Brain pericyte (primary cell): Measurements from ENCODE around the gene ZNF211.

ENCODE experiments used
- DNase-seq: peaks from one replicate; pipeline ENCODE4 v3.0.0-alpha.2; 2012; ENCODE audit warnings: low read depth, low spot score

ZNF211 gene

DNA sequence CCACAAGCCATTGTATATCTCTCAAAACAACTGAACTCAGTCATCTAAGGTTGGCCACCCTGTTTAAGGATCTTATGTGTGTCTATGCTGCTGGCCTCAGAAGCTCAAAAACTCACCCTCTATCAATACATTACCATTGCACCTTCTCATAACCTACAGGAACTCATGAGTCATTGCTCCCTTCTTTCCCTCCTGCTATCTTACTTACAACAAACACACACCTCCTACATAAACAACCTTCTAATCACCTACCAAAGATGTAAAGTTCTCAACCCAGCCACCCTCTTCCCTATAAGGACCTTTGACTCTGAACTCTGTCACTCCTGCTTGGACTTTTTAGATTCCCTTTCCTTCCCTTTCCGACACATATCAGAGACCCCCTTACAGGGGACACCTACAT, 22.5 kb downstream of the ZNF211 start:
- DNase-seq, result no peak

DNA sequence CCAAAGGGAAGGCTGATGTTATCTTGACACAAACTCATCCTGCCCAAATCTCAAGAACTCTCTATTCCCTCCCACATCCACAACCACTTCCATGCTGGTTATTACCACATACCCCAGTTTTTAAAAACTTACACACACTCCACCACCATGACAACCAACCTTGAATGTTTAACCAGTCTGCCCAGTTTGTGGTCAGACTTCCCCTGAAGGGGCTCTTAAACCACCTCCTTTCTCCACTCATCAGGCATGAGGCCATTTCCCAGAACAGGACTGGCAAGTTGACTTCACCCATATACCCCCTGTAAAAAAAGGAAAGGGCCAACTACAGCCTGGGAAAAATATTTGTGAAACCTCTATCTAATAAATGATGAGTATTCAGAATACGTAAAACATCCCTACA, 23.4 kb downstream of the ZNF211 start:
- DNase-seq, result no peak

DNA sequence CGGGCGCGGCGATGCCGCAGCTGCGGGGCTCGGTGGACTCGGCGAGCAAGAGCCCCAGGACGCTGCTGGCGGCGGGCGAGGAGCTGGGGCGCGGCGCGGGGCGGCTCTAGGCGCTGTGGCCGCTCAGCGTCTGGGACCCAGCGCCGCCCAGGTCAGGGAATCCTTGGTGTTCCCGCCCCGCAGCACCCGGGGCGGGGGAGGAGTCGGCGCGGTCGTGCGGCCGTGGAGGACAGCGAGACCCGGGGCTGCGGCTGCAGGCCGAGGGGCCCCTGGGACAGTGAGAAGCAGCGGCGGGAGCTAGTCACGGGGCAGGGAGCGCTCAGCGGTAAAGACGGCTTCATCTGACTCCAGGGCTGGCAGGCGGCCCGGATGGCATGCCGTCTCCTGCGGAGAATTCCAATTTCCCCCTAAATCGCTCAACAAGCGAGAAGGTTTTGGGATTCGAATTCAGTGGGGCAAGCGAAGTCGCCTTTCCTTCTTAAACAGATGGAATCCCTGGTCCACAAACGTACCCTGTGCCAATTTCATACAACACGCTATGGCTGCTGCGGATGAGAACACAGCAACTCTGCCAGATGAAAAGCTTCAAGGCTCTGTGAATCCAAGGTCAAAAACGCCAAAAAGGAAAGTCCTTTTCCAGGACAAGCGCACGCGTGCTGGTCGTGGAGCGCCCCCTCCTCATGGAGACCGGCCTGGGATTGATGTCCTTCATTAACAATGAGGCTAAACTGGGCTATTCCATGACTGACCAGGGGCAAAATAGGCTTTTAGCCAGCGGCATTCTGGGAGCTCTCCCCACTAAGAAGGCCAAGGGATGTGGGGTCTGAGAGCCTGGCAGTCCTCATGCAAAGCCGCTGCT, 31.5 kb downstream of the ZNF211 start:
- peak; percentile 13 for DNase-seq

DNA sequence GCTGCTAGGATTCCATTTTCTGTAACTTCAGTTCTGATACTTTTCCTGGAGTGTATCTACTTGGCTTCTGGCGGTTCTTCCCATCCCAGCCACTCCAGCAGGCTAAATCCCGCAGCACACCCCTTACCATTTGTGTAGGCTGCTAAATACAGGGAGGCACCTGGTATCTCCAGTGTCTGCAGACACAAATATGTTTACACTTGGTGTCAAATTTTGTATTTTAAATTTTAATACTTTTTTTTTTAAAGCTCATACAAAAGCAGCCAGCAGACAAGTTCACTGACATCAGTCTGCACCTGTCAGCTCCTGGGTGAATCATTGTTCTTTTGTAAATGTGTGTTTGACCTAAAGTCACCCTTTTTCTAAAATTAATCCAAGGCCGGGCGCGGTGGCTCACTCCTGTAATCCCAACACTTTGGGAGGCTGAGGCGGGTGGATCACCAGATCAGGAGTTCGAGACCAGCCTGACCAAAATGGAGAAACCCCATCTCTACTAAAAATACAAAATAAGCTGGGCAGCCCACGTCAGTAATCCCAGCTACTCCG, 32.4 kb downstream of the ZNF211 start:
- no peak for DNase-seq

DNA sequence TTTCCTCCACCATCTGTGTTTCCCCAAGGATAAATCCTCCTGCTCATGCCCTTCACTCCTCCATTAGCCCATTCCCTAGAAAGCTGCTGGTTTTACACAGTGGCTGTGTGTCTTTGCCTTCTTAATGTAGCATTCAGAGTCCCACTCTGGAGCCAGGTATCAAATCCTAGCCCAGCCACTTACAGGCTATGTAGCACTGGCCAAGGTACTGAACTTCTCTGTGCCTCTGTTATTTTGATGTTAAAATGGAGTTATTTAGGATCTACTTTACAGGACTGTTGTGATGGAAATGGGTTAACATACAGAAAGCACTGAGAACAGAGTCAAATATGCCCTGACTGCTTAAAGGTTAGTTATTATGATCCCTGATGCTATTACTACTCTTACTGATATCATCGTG, 34.3 kb downstream of the ZNF211 start:
- no peak for DNase-seq

DNA sequence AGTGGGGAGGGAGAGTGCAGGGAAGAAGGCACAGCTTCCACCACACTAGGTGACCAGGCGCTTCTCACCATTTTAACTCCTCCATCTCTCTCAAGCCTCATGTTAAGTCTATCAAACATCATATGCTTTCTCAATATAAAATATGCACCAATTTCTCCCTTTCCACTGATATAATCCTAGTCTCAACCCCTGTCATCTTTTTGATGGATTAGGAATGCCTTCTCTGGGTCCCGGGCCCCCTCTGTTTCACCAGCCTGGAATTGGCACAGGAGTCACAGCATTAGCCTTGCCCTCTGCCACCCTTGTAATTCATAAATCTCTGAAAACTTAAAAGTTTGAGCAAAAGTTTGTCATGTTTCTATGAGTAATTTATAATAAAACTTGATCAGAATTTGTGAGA, 35.7 kb downstream of the ZNF211 start, which contains the start of gene ZSCAN4:
ZSCAN4 (plus strand) TSS at position 301 of the 400 bp plus-strand sequence. CDS start 7,211 bp downstream, outside the sequence.
- no peak for DNase-seq

DNA sequence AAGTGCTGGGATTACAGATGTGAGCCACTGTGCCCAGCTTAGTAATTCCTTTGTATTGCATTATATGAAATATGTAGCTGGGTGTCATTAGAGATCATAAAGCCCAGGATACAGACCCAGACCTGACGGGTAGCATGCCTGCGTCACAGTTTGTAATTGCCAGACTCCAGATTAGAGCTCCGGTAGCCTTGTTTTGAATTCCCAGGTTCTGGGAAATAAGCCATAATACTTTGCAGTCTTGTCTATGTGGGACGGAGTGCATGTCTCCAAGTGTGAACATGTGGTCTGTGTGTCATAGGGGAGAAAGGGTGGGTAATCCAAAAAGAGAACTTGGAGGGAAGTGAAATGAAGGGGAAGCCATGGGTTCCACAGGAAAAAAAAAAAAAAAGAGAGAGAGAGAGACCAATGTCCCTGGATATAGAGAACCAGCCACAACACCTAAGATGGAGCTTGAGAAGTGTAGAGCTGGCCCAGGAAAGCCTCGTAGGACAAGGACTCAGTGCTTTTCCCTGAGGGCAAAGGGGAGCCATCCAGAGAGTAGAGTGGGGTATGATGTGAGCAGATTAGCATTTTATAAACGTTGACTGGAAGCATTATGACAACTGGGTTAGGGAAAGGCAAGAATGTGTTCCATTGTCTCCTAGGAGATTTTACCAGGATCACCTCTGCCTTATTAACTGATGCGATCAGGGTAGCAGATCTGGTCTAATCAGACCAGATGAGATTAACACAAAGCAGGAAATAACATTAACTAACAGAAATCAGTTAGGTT, 38.3 kb downstream of the ZNF211 start:
- DNase-seq, result no peak

DNA sequence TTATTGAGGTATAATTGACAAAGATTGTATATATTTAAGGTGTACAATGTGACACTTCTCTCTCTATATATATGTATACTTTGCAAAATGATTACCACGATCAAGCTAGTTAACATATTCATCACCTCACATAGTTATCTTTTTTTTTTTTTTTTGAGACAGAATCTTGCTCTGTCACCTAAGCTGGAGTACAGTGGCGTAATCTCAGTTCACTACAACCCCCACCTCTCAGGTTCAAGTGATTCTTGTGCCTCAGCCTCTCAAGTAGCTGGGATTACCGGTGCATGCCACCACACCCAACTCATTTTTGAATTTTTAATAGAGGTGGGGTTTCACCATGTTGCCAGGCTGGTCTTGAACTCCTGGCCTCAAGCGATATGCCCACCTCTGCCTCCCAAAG, 39.5 kb downstream of the ZNF211 start:
- DNase-seq, result no peak

DNA sequence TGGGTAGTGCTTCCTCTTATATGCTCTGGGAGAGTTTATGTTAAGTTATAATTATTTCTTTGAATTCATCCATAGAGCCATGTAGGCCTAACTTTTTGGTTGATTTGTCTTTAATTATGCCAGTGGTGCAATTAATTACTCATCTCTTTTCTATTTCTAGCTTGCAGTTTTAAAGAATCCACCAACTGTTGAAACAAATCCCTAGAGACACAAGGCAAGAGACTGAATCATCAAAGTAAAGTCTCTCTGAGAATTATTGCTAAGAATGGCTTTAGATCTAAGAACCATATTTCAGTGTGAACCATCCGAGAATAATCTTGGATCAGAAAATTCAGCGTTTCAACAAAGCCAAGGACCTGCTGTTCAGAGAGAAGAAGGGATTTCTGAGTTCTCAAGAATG, 42.9 kb downstream of the ZNF211 start:
- DNase-seq, result no peak

DNA sequence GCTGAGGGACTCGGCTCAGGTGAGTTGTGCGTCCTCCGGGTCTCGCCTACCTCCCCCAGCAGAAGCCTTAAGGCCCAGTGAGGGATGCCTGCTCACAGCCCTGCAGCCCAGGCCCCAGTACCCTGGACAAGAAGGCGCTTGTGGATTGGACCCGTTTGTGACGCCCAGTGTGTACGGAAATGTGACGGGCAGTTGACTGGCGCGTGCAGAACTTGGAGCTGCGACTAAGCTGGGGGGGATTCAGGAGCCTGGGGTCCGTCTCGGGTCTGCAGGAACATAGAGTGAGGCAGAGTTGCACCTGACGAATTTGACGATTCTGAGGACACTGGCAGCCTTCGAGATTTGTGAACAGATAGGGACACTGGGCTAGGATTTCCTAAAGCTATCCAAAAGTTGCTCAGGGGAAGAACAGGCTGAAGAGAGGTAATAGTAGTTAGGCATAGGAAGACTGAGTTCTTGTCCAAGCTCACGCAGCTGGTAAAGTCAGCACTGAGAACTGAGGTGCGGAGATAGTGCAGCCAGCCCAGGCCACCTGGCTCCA, 49.3 kb downstream of the ZNF211 start:
- no peak for DNase-seq

DNA sequence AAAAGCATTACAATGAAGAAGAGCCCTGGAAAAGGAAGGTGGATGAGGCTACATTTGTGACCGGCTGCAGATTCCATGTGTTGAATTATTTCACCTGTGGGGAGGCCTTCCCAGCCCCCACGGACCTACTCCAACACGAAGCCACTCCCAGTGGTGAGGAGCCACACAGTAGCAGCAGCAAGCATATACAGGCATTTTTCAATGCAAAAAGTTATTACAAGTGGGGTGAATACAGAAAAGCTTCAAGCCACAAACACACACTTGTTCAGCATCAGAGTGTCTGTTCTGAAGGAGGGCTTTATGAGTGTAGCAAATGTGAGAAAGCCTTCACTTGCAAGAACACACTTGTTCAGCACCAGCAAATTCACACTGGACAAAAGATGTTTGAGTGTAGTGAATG, 53.8 kb downstream of the ZNF211 start:
- no peak for DNase-seq

DNA sequence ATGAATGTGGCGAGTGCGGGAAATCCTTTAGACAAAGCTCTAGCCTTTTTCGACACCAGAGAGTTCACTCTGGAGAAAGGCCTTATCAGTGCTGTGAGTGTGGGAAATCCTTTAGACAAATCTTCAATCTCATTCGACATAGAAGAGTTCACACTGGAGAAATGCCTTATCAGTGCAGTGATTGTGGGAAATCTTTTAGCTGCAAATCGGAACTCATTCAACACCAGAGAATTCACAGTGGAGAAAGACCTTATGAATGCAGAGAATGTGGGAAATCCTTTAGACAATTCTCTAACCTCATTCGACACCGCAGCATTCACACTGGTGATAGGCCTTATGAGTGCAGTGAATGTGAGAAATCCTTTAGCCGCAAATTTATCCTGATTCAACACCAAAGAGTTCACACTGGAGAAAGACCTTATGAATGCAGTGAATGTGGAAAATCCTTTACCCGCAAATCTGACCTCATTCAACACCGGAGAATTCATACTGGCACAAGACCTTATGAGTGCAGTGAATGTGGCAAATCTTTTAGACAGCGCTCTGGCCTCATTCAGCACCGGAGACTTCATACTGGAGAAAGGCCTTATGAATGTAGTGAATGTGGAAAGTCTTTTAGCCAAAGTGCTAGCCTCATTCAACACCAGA, 54.5 kb downstream of the ZNF211 start:
- DNase-seq, result no peak

DNA sequence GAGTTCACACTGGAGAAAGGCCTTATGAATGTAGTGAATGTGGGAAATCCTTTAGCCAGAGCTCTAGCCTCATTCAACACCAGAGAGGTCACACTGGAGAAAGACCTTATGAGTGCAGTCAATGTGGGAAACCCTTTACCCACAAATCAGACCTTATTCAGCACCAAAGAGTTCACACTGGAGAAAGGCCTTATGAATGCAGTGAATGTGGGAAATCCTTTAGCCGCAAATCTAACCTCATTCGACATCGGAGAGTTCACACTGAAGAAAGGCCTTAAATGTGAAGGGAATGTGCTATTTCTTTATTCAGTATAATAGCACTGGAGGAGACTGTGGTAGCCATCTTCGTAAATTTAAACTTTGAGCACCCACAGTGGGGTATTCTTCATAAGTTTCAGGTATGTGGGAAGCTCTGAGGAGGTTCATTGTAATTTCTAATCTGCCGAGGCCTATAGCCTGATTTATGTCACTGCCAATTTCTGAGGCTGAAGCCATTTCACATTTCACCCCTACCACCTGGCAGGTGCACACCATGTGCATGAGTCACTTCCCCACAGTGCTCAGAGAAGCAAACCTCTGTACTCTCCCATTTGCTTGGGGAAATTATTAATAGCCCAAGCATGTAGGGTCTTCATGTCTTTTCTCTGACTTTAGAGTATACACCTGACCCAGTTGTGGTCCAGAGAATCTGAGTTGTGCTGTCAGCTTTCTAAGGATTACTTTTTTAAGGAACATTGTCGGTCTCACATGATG, 55.2 kb downstream of the ZNF211 start:
- no peak for DNase-seq

DNA sequence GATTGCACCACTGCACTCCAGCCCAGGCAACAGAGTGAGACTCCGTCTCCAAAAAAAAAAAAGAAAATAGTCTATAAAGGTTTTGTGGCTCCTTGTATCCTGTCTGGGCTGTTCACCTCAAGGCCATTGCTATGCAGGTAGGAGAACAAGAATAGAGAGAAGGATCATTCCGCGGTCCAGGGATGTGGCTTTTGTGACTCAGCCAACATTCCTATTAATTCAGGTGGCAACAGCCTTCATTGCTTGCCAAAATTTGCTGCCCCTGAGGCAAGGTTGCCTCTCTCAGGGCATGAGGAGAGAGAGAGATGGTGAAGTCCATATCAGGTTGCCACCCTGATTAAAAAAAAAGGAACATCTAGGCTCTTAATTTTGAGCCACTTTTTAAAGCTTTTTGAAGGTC, 56.8 kb downstream of the ZNF211 start:
- no peak for DNase-seq
